Left kidney (tissue), 2 donors: ENCODE results near the gene NSF. TPM values are rescaled to one million over a fixed set of nuclear protein-coding genes. Genes with fewer than 3 reads are reported as not detected.
"Not testable (repeated sequence)": the region's sequence is repeated elsewhere in the genome, so short reads cannot be mapped to it uniquely, and the experiment has no call there.

Experiments
- DNase-seq: peaks from one replicate; pipeline ENCODE4 v3.0.0-alpha.2; 2013
- polyA plus RNA-seq: library from polyadenylated mRNA; unstranded; fragments of 120-200 nt; gene quantifications from one replicate; pipeline ENCODE4 v1.2.1, GENCODE V29; 2013; ENCODE audit not compliant: insufficient read length

The NSF gene
- polyA plus RNA-seq, 1 donor, result 37.9 TPM

- no peak for DNase-seq
Measured at GRCh38 chr17:46776298-46777005, 186.0 kb downstream of the NSF start.

- DNase-seq, result no peak
Measured at GRCh38 chr17:46777943-46778915, 187.8 kb downstream of the NSF start.

- no peak for DNase-seq
Measured at GRCh38 chr17:46780003-46780373, 189.5 kb downstream of the NSF start.

GRCh38 chr17:46782250-46782953, 191.9 kb downstream of the NSF start:
- no peak for DNase-seq

GRCh38 chr17:46783031-46783593, 192.6 kb downstream of the NSF start:
- no peak for DNase-seq

- DNase-seq, result no peak
Measured at GRCh38 chr17:46785696-46786095, 195.2 kb downstream of the NSF start.

- DNase-seq, result no peak
Measured at GRCh38 chr17:46787478-46787877, 197.0 kb downstream of the NSF start.

GRCh38 chr17:46788300-46788699, 197.8 kb downstream of the NSF start:
- no peak for DNase-seq

- DNase-seq, result no peak
Measured at GRCh38 chr17:46788796-46789195, 198.3 kb downstream of the NSF start.

- DNase-seq, result no peak
Measured at GRCh38 chr17:46789610-46790009, 199.1 kb downstream of the NSF start.

- DNase-seq, result no peak
Measured at GRCh38 chr17:46790216-46790615, 199.7 kb downstream of the NSF start.

- no peak for DNase-seq
Measured at GRCh38 chr17:46791531-46791930, 201.1 kb downstream of the NSF start.

GRCh38 chr17:46792071-46792470, 201.6 kb downstream of the NSF start:
- DNase-seq, result no peak

- DNase-seq, result not testable (repeated sequence)
Measured at GRCh38 chr17:46793023-46793422, 202.6 kb downstream of the NSF start.

GRCh38 chr17:46793541-46793940, 203.1 kb downstream of the NSF start:
- no peak for DNase-seq

- DNase-seq, result no peak
Measured at GRCh38 chr17:46794318-46794717, 203.8 kb downstream of the NSF start.

- DNase-seq, result no peak
Measured at GRCh38 chr17:46795379-46795952, 205.0 kb downstream of the NSF start.

GRCh38 chr17:46796084-46796483, 205.6 kb downstream of the NSF start:
- DNase-seq, result no peak

- DNase-seq, result no peak
Measured at GRCh38 chr17:46796524-46796923, 206.1 kb downstream of the NSF start.

- no peak for DNase-seq
Measured at GRCh38 chr17:46796956-46797530, 206.6 kb downstream of the NSF start.

GRCh38 chr17:46800573-46800972, 210.1 kb downstream of the NSF start:
- no peak for DNase-seq

GRCh38 chr17:46802800-46803199, 212.3 kb downstream of the NSF start:
- DNase-seq, result no peak
